LoVo (cell line): Measurements from ENCODE around the gene SOX11.
"Not testable (repeated sequence)": the region's sequence is repeated elsewhere in the genome, so short reads cannot be mapped to it uniquely, and the experiment has no call there.

Source experiments
- DNase-seq: peaks from one replicate; pipeline ENCODE4 v3.0.0-alpha.2; 2016; ENCODE audit warnings: low spot score

SOX11 gene

GRCh38 chr2:5691985-5692529 lies at the start of gene SOX11:
SOX11 (plus strand) TSS chr2:5692384; CDS start chr2:5692722, 338 bp downstream.
- DNase-seq, result no peak

DNA sequence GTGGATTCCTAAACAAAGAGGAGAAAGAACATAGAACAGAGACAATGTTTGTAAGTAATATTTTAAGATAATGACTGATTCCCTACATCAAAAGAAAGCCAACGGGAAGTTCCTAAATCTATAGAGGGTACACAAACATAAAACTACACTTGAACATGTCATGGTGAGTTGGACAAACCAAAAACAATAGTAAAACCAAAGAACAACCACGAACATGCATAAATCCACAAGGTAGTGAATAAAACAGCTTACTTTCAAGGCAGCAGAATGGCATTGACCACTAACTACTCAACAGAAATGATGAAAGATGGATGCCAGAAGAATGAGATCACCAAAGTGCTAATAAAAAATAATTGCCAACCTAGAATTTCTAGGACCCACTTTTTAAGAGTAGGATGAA lies 39.5 kb upstream of the SOX11 start:
- DNase-seq, result not testable (repeated sequence)

GRCh38 chr2:5653756-5654155 lies 38.4 kb upstream of the SOX11 start:
- DNase-seq, result not testable (repeated sequence)

GRCh38 chr2:5657231-5657630 lies 35.0 kb upstream of the SOX11 start:
- DNase-seq, result no peak

DNA sequence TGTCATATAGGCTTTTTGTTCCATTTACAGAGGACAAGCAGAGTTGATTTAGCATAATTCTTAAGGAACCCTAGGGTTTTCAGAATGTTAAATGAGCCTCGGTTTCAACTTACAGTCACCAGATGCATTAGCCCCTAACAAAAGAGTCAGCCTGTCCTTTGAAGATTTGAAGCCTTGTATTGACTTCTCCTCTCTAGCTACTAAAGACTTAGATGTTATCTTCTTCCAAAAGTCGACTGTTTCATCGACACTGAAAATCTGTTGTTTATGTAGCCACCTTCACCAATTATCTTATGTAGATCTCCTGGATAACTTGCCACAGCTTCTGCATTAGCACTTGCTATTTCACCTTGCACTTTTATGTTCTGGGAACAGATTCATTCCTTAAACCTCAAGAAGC lies 31.6 kb upstream of the SOX11 start:
- DNase-seq, result no peak

DNA sequence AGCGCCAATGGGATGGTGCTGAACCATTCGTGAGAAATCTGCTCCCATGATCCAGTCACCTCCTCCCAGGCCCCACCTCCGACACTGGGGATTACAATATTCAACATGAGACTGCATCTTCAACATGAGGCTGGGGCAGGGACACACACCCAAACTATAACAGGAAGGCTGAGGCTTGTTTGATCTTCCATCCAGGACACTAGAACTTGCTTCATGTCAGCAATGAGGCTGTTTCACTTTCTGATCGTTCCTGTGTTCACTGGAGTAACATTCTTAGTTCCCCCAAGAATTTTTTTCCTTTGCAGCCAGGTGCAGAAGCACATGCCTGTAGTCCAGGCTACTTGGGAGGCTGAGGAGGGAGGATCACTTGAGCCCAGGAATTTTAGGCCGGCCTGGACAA lies 30.8 kb upstream of the SOX11 start:
- DNase-seq, result no peak

GRCh38 chr2:5664278-5664681 lies 27.9 kb upstream of the SOX11 start:
- DNase-seq, result no peak

- DNase-seq, result no peak
These were observed 27.1 kb upstream of the SOX11 start for GRCh38 chr2:5665066-5665465.

- no peak for DNase-seq
These were observed 25.4 kb upstream of the SOX11 start for GRCh38 chr2:5666798-5667197.

DNA sequence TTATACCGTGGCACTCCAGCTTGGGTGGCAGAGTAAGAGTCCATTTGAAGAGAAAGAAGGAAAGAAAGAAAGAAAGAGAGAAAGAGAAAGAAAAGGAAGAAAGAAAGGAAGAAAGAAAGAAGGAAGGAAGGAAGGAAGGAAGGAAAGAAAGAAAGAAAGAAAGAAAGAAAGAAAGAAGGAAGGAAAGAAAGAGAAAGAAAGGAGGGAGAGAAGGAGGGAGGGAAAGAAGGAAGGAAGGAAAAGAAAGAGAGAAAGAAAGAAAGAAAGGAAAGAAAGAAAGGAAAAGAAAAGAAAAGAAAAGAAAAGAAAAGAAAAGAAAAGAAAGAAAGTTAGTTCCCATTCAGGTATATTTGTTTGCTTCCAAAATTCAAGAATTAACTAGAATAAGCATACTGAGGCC lies 24.5 kb upstream of the SOX11 start:
- not testable (repeated sequence) for DNase-seq

GRCh38 chr2:5668682-5669250 lies 23.4 kb upstream of the SOX11 start:
- no peak for DNase-seq

- no peak for DNase-seq
These were observed 19.4 kb upstream of the SOX11 start for GRCh38 chr2:5672749-5673144.

- DNase-seq, result no peak
These were observed 18.8 kb upstream of the SOX11 start for GRCh38 chr2:5673145-5674025.

DNA sequence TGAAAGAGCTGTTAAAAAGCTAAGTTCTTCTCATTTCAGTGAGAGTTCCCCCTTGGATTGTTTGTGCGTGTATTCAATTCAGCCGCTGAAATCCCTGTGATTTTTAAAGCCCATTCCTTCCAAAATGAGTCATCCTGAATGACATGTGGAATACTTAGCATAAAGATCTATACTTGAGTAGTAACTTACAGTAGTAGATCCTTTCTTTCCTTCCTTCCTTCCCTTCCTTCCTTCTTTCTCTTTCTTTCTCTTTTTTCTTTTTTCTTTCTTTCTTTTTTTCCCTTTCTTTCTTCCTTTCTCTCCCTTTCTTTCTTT lies 18.2 kb upstream of the SOX11 start:
- DNase-seq, result no peak

DNA sequence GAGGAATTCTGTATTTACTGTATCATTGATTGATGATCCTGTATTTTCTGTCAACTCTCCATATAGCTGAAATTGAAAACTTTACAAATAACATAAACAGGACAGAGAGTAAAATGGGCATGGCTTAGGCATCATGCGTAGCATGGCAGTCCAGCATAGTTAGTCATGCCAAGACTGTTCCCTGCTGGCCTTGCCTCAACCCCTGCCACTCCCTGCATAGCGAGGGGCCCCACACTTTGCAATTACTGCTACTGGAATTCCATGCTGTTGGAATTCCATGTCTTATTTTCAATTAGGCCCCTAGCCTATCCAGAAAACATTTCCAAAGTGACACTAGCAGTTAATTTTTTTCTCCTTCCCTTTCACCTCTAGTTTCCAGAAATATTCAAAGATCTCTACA lies 15.1 kb upstream of the SOX11 start:
- no peak for DNase-seq

- DNase-seq, result no peak
These were observed 8.7 kb upstream of the SOX11 start for GRCh38 chr2:5683471-5683870.

DNA sequence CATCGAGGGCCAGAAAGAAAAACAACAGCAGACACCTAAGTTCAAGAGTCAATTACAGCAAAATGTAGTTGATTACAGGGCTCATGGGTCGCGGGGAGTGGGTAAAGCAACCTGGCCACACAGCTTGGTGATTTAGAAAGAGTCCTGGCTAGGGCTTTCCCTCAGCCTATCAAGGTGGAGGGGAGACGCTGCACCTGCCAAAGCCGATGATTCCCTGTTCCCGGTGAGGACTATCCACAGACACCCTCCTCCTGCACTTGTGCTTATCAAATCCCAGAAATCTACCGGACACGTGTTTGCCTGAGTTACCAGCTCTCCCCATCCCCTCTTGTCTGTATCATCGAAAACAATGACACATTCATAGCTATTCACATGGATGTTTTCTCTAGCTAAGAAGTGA lies 7.0 kb upstream of the SOX11 start:
- no peak for DNase-seq

DNA sequence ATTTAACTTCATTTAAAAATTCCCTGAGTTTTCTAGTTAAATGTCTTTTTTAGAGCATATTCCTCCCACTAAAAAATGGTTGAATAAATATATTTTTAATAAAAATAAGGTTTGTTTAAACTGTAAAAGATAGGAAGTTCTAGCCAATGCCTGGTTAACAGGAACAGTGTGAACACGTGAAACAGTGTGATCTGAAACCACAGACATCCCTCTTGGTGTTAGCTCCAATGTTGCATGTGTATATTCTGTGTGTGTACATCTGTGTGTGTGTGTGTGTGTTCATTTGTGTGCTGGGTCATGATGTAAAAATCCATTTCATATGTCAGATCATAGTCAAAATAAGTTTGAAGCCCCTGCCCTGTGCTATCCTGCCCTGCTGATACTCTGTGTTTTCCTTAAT lies 6.1 kb upstream of the SOX11 start:
- no peak for DNase-seq

- no peak for DNase-seq
These were observed 5.6 kb upstream of the SOX11 start for GRCh38 chr2:5686536-5686935.

DNA sequence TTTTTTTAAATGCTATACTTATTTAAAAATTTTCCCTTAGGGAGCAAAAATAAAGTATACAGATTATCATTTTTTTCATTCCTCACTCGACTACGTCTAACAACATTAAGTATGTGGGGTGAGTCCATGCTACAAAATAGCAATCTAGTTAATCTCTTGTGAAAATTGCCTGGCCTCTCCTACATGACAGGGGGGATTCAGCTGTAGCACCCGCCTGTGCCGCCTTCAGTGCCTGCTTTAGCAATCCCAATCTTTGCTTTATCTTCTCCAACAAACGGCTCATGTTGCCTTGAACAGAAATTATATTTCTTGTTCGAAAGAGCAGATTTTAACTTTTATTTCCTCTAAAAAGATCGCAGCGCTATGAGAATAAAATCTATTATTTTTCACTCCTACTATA lies 2.4 kb upstream of the SOX11 start:
- no peak for DNase-seq

DNA sequence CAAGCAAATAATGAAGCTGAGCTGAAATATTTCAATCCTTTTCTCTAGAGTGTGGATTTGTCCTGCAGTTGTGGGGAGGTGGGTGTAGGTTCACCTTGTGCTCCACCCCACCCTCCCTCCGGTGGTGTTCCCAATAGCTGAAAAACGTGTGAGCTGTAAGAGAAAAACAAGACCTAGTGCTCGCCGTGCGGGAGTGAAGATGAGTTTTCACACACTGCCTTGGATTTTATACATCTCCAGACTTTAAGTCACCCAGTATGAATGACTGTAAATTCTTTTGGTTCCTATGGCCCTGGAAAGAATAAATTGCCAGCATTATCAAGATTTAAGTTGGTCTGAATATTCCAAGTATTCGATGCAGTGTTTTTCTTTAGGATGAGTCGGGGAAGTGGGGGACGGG lies 1.9 kb upstream of the SOX11 start:
- DNase-seq, result no peak

GRCh38 chr2:5690718-5691220 lies 1.4 kb upstream of the SOX11 start:
- no peak for DNase-seq

DNA sequence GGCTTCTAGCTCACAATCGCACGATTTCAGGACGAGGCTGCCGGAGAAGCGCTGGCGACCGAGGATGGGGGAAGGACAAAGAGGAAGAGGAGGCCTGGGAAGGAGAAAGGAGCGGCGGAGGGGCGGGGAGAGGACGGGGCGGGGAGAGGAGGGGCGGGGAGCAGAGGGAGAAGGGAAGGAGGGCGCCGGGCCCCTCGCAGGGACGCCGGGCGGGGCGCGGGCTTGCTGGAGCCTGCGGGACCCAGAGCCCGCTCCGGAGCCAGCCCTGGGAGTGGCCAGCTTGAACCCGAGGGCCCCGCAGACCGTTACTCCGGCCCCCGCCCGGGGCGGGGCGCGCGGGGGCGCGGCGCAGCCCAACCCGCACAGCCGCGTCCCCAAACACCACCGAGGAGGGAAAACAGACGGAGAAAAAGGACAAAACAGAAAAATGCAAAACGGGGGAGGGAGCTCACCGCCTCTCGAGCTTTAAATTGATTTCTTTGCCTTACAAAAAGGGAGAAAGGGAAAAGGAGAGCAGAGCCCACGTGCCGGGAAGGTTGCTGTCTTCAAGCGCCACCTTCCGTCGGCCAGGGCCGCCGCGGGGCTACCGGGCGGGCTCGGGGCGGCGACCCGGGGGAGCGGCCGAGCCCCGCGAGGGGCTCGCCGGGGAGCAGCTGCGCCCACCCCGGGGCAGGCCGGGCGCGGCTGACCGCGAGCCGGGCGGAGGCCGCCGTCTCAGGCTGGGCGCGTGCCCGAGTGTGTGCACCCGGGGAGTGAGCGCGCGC lies 781 bp upstream of the SOX11 start:
- no peak for DNase-seq
